Keratinocyte (primary cell): ENCODE data around the gene PAGR1.

Experiments
- CTCF ChIP-seq, 3 experiments: IDR thresholded peaks in 1 of 3; conservative IDR thresholded peaks in 1 of 3; optimal IDR thresholded peaks in 1 of 3; 2 replicates in 2 of 3; 3 replicates in 1 of 3; pipeline versions ENCODE3 to v1.5.1; 2011; ENCODE audit warnings: low read length in 3 of 3, mild to moderate bottlenecking in 3 of 3, moderate library complexity in 2 of 3, control low read depth in 1 of 3, inconsistent platforms in 1 of 3; ENCODE audit not compliant: insufficient read depth in 2 of 3; ENCODE audit errors: extremely low read depth in 1 of 3
- EZH2 ChIP-seq: IDR thresholded peaks from one replicate; pipeline ENCODE4 v1.6.1; 2012; ENCODE audit warnings: inconsistent platforms, mild to moderate bottlenecking, low read length, moderate library complexity

GRCh38 chr16:29784157-29784556 is 31.8 kb upstream of the PAGR1 start:
- TF ChIP-seq CTCF (optimal IDR thresholded peaks at IDR 0.05 in 1 of 3, IDR thresholded peaks at IDR 0.05 in 1 of 3, conservative IDR thresholded peaks at IDR 0.05 in 1 of 3; ENCODE audit: extremely low read depth in 1 of 3, insufficient read depth in 2 of 3, low read length in 3 of 3) (no peak), EZH2 (no peak)
